ENCODE data around the gene PAQR4. TPM values are rescaled to one million over a fixed set of nuclear protein-coding genes. Genes with fewer than 3 reads are reported as not detected.

The PAQR4 gene
- 2.5 and 6.5 TPM in 2 replicates for total RNA-seq

DNA sequence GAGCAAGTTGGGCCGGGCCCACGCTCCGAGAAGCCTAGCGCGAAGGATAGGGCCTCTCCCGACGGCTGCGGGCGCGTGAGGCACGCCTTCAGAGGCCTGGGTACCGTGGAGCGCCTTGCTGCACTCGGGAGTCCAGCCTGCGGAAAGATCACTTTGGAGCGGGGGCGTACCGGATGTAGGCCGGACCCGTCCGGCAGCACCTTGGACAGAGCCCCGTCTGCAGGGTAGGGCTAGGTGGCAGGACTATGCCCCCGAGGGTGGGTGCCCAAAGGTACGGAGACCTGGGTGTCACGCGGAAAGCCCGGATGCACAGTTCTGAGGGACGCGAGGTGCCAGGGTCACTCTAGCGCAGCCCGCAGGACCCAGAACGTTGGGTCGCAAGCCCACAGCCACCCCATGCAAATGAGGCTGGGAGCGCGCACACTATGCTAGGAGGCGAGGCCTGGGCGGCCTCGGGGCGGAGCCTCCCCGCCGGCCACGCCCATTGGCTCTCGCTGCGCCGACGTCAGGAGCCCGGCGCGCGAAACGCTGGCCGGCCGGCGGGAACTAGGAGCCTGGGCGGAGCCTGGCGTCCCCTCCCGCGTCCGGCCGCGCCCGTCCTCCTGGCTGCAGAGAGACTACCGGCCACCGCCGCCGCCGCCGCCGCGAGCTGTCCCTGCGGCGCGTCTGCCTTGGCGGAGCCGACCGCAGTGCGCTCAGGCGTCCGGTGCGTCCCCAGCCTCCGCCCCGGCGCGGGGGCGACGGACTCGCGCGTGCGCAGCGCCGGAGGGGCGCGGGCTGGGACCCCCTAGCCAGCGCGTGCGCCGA is at the start of gene PAQR4:
Gene PAQR4, plus strand, starts transcription at position 611 of the 807 bp plus-strand sequence. CDS start 327 bp downstream, outside the sequence.

DNA sequence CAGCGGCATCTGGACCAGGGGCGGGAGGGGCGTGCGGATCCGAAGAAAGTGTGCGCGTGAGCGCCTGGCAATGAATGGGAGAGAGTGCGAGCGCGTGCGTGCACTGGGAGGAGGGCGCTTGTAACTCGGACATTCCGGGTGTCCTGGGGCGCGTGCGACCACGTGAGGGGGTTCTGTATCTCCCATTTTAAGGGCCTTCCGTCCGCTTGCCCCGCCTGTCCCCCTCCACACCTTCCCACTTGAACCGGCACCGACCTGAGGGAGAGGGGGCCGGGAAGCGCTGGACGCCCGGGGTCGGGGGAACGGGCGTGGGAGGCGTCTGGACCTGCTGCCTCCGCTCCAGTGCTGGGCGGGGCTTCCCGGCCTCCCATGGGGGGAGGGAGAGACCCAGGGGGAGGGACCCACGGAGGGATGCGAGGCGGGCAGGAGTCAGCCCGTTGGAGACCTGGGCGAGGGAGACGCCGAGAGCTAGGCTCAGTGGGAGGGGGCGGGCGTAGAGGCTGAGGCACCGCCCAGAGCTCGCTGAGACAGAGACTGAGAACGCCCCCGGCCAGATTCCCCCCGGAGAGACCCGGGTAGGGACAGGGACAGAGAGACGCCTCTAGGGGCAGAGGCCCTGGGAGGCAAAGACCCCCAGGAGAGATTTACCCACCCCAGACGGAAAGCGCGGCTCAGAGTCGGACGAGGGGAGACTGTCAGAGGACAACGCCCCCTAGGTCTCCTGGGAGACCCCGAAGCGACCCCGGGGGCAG is 5.2 kb upstream of the PAQR4 start, which contains the start of gene KREMEN2:
Gene KREMEN2, plus strand, starts transcription at position 553 of the 752 bp plus-strand sequence. CDS start 246 bp downstream, outside the sequence.

GRCh38 chr16:2980227-2981176 is 11.4 kb downstream of the PAQR4 start, which contains the start of gene PKMYT1:
PKMYT1 (minus strand) TSS chr16:2980446; CDS start chr16:2979657, 789 bp downstream.

DNA sequence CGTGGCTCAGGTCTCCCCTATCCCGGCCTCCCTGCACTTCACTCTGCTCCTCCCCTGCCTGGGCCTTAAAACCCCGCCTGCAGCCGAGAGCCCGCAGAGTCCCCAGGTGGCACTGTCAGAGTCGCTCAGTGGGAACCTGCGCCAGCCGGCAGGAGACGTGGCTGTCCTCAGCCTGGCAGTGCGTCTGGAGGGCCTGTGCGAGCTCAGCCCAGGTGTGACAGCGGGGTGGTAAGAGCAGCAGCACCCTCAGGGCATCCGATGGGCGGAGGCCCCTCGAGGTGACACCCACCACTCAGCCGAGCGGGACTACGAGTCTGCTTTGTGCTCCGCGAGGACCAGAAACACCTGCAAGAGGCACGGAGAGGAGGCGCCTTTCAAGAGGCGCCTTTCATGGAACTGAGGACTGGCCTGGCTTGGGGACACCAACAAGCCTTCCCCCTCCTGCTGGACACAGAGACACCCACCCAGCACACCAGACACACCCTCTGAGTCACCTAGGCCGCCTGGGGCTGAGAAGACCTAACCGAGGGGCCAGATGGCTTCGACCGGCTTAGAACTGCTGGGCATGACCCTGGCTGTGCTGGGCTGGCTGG is 43.8 kb downstream of the PAQR4 start, which contains the start of gene CLDN9:
Gene CLDN9, plus strand, starts transcription at position 96 of the 593 bp plus-strand sequence. Its CDS starts 440 bp downstream, at position 536.

DNA sequence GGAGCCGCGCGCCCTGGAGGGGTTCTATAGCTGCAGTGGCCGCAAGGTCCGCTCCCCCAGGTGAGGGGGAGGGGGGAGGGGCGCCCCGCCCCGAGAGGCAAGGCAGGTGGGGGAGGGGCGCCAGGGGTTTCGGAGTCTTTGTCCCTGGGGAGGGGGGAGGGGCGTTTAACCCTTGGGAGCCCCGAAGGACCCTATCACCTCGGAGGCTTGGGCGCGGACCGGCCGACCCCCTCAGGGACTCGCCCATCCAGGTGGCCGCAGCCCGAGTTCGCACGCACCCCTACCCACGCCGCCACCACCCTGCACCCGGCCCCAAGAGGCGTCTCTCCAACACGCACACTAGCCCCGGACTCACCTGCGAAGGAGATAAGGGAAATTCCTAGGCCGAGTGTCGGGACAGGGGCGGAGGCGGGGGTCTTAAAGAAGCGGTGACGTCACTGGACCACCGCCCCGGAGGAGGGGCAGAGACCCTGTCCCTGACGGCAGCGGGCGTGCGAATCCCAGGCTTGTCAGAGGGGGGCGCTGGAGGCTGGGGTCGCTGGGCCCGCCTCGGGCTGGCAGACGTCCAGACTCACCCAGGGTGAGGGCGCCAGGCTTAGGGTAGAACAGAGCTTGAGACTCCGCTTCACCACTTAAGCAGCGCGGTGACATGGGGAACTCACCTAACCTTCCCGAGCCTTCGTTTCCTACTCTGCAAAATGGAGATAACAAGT is 48.8 kb downstream of the PAQR4 start, which contains the start of gene CLDN6:
Gene CLDN6, minus strand, starts transcription at position 390 of the 713 bp plus-strand sequence. CDS start 2,162 bp downstream, outside the sequence.

DNA sequence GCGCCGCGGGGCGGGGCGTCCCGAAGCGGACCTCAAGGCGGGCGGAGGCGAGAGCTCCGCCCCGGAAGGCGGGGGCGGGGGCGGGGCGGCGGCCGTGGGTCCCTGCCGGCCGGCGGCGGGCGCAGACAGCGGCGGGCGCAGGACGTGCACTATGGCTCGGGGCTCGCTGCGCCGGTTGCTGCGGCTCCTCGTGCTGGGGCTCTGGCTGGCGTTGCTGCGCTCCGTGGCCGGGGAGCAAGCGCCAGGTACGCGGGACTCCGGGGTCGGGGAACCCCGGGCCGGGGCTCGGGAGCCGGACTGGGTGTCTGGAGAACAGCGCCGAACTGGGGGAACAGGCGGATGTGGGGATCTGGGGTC is 51.1 kb downstream of the PAQR4 start, which contains the start of gene TNFRSF12A:
Gene TNFRSF12A, plus strand, starts transcription at position 122 of the 357 bp plus-strand sequence. Its CDS starts 30 bp downstream, at position 152.

Other genes starting within 250 kb of the PAQR4 start
- 0.58 and 1.3 TPM in 2 replicates for gene PRSS27, start 249.1 kb upstream of the PAQR4 start, total RNA-seq
- gene SRRM2, start 216.7 kb upstream of the PAQR4 start, total RNA-seq: 71.9 and 83.0 TPM in 2 replicates
- gene ELOB, start 192.1 kb upstream of the PAQR4 start, total RNA-seq: 303 and 308 TPM in 2 replicates
- gene PRSS33, start 181.8 kb upstream of the PAQR4 start, total RNA-seq: not detected in 2 replicates
- not detected in 2 replicates for gene PRSS41, start 170.9 kb upstream of the PAQR4 start, total RNA-seq
- gene PRSS21, start 152.1 kb upstream of the PAQR4 start, total RNA-seq: 0.44 and 2.0 TPM in 2 replicates
- gene ZG16B, start 139.0 kb upstream of the PAQR4 start, total RNA-seq: not detected in 2 replicates
- not detected in 2 replicates for gene PRSS22, start 111.2 kb upstream of the PAQR4 start, total RNA-seq
- gene FLYWCH2, start 86.1 kb upstream of the PAQR4 start, total RNA-seq: 73.9 and 77.1 TPM in 2 replicates
- gene FLYWCH1, start 57.4 kb upstream of the PAQR4 start, total RNA-seq: 46.4 and 77.6 TPM in 2 replicates
- 0.17 TPM in 1 of 2 replicates, not detected in the other for gene KREMEN2, start 5.1 kb upstream of the PAQR4 start, total RNA-seq
- 0.83 and 9.9 TPM in 2 replicates for gene PKMYT1, start 11.1 kb downstream of the PAQR4 start, total RNA-seq
- gene CLDN9, start 43.6 kb downstream of the PAQR4 start, total RNA-seq: under 0.01 TPM in 1 of 2 replicates, not detected in the other
- gene CLDN6, start 48.8 kb downstream of the PAQR4 start, total RNA-seq: 0.15 TPM in 1 of 2 replicates, not detected in the other
- 91.0 and 208 TPM in 2 replicates for gene TNFRSF12A, start 51.0 kb downstream of the PAQR4 start, total RNA-seq
- 12.5 and 73.4 TPM in 2 replicates for gene HCFC1R1, start 54.6 kb downstream of the PAQR4 start, total RNA-seq
- 20.0 and 26.9 TPM in 2 replicates for gene THOC6, start 54.7 kb downstream of the PAQR4 start, total RNA-seq
- 0.17 TPM in 1 of 2 replicates, not detected in the other for gene BICDL2, start 67.6 kb downstream of the PAQR4 start, total RNA-seq
- 0.15 TPM in 1 of 2 replicates, not detected in the other for gene MMP25, start 77.2 kb downstream of the PAQR4 start, total RNA-seq
- gene IL32, start 96.3 kb downstream of the PAQR4 start, total RNA-seq: 2.6 and 14.2 TPM in 2 replicates
- gene ZSCAN10, start 129.9 kb downstream of the PAQR4 start, total RNA-seq: 0.17 TPM in 1 of 2 replicates, not detected in the other
- 17.6 and 25.1 TPM in 2 replicates for gene ZNF205, start 143.2 kb downstream of the PAQR4 start, total RNA-seq
- gene ZNF213, start 165.7 kb downstream of the PAQR4 start, total RNA-seq: 9.0 and 11.6 TPM in 2 replicates
- not detected in 2 replicates for gene OR1F1, start 218.9 kb downstream of the PAQR4 start, total RNA-seq